DMS 273 (cell line): ENCODE results near the gene TMEM221.

Experiments
- DNase-seq: peaks from one replicate; lab custom pipeline; 2025; ENCODE audit not compliant: unreplicated experiment; lab: John Stamatoyannopoulos, UW

Gene TMEM221

GRCh38 chr19:17447704-17448130 lies 751 bp downstream of the TMEM221 start:
- no peak for DNase-seq

GRCh38 chr19:17445526-17446165 lies 2.8 kb downstream of the TMEM221 start:
- DNase-seq: no peak

DNA sequence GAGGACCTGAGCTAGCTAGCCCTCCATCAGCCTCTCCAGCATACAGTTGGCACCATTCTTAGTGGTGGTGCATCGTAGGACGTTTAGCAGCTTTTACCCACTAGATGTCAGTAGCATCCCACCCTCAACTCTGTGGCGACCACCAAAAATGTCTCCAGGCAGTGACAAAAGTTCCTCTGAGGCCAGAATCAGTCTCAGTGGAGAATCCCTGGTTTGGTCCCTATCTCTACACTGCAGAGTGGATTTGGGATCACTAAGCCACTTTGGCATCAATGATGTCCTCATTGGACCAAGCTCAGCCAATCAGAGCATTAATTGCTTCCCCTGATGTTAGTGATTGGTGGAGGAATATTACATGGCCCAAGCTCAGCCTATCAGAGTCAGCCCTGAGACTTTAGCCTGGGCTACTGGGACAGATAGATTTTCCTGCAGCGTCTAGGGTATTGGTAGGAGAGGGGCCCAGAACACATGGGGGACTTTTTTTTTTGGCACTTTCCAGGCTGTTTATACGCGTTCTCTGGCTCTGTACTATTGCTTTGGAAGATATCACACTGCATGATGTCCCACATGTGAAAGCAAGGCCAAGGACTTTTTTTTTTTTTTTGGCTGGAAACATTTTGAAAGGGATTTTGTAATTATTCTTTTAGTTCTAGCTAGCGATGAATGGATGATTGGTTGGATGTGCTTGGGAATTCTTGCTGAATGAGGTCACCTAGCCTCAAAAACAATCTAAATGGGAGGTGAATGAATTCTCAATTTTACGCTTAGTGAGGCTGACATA lies 7.0 kb downstream of the TMEM221 start:
- peak; percentile 77 for DNase-seq

- DNase-seq: no peak
Measured at GRCh38 chr19:17436874-17437267, 11.6 kb downstream of the TMEM221 start.

DNA sequence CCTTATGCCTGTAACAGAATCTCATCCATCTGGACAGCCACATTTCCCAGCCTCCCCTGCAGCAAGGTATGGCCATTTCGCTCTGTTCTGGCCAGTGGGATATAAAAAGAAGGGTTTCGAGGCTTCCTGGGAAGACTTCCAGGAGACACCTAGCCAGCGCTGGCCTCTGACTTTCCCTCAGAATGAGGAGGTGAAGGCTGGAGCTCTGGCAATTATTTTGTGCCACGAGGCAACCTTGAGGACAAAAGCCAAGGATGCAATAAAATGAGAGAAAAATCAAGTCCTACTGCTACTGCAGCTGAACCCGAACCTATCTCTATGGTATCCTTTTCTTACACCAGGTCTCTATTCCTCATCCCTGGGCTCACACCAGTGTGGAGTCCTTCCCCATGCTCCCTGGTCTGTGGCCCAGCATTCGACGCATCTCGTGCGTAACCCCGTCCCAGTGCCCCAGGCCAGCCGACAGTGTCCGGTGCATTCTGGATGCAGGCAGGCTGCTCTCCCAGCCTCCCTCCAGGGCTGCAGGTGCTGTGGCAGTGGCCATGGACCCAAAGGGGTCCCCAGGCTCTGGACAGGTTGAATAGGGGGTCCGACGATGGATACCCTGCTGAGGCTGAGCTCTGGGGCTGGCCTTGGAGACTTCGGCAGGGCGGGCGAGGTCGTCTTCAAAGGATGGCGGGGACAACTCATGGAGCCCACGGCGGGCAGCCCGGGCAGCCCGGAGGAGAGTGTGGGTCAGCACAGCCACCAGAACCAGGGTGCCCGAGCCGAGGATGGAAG lies 12.2 kb downstream of the TMEM221 start:
- no peak for DNase-seq

- DNase-seq: no peak
Measured at GRCh38 chr19:17435218-17435617, 13.2 kb downstream of the TMEM221 start.

GRCh38 chr19:17431417-17431816 lies 17.1 kb downstream of the TMEM221 start:
- DNase-seq: no peak

DNA sequence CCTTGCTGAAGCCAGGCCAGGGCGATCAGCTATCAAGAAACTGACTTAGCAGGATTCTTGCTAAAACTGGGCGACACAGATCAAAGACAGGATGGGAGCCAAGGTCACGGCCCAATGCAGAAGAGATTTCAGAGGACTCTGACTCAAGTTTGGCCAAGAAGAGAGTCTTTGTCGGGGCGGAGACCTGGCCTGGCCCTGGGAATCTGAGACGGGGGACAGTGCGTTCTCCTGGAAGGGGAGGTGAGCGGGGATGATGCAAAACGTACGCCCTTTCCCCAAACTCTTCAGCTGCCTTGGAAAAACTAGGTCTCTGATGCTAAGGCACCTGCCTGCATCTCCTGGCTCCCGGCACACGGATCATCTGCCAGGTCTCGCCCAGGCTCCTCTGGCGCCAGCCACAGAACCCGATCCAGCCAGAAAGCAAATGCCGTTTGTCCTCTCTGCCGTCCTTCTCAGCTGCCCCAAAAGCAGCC lies 18.8 kb downstream of the TMEM221 start:
- no peak for DNase-seq

- DNase-seq: peak; percentile 82
Measured at GRCh38 chr19:17424743-17425365, 23.6 kb downstream of the TMEM221 start.

- DNase-seq: no peak
Measured at GRCh38 chr19:17423429-17424208, 24.8 kb downstream of the TMEM221 start.

- no peak for DNase-seq
Measured at GRCh38 chr19:17421942-17422341, 26.5 kb downstream of the TMEM221 start.

GRCh38 chr19:17420475-17420924 lies 28.0 kb downstream of the TMEM221 start:
- peak; percentile 65 for DNase-seq

DNA sequence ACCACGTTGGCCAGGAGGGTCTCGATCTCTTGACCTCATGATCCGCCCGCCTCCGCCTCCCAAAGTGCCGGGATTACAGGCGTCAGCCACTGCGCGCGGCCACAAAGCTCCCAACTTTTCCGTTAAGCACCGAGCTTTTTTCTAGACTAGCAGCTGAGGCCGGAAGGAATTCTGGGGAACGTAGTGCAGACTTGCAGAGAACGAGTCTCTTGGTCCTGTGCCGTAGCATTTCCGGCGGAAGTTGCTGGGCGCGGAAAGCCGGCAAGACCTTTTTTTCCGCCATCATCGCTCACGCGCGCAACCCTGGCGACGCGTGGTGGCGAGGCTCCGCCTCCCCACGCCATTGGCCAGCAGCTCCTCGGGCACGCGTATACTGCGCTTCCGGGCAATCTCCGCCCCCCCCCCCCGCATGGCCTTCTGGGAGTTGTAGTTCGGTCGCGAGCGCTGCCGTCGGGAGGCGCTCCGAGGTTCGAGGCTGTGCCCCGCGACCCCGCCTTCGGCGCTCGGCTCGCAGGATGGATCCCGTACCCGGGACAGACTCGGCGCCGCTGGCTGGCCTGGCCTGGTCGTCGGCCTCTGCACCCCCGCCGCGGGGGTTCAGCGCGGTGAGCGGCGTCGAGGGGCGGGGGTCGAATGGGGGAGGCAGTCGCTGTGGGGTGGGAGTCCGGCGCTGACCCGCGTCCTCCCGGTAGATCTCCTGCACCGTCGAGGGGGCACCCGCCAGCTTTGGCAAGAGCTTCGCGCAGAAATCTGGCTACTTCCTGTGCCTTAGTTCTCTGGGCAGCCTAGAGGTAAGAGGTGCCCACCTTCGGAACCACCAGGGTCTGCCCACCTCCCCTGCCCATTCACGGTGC lies 28.6 kb downstream of the TMEM221 start, which contains the start of gene MVB12A:
Gene MVB12A, plus strand, starts transcription at position 427 of the 854 bp plus-strand sequence. Its CDS starts 89 bp downstream, at position 516.
- peak; percentile 99 for DNase-seq

DNA sequence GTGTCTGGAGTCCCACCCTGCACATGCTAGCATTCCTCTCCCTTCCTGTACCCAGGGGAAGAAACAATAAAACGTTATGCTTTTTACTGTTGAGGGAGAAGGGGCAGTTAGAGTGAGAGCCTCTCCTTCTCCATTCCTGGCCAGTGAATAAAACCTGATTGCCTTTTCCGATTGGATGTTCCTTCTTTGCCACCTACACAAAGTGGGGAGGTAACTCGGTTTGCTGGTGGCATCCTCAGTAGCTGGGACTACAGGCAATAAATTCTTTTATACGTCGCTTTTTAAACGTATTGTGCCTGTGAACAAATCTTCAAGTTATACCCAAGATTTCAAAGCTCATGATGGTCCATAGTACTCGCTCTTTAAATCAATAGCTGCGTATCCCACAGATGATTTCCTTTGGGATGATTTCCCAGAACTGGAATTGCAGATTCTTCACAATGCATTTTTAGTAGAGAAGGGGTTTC lies 29.3 kb downstream of the TMEM221 start:
- DNase-seq: peak; percentile 61

DNA sequence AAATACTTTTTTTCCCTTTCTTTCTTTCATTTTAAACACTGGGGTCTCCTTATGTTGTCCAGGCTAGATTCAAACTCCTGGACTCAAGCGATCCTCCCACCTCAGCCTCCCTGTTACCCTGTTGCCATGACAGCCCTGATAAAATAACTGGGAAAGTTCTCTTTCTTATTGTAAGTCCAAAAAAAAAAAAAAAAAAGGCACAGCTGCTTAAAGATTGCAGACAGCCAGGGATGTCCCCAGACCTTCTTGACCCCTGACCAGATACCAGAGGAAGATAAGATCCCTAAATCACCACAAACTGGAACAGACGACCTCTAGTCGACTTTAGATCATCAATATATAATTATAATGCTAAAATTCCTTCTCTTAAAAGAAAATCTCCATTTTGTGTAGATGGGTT lies 29.8 kb downstream of the TMEM221 start:
- DNase-seq: no peak

DNA sequence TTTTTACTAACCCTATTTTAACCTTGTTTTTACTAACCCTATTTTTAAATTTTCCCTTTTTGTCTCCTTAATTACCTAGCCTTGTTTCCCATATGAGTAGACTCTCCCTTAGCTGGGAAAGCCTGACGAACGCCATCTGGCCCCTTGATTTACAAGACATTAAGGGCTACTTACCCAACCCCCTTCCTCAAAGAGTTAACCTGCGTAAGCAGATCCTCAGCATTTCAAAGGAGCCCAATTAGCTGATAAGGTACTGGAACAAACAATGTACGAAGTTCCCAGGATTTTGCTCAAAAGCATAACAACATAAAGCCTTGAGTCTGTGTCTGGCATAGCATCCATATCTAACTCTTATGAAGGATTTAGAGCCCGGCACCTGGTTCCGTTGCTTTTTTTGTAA lies 33.3 kb downstream of the TMEM221 start:
- peak; percentile 77 for DNase-seq

DNA sequence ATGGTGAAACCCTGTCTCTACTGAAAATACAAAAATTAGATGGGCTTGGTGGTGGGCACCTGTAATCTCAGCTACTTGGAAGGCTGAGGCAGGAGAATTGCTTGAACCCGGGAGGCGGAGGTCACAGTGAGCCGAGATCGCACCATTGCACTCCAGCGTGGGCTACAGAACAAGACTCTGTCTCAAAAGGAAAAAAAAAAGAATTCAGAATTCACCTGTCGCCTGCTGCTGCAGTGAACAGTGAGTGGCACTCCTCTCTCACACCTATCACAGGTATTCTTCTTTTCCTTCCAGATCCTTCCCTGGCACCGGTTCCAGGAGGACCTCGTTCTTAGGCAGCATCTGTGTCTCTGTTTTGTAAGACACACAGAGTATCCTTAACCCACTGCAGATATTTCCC lies 34.4 kb downstream of the TMEM221 start:
- no peak for DNase-seq

DNA sequence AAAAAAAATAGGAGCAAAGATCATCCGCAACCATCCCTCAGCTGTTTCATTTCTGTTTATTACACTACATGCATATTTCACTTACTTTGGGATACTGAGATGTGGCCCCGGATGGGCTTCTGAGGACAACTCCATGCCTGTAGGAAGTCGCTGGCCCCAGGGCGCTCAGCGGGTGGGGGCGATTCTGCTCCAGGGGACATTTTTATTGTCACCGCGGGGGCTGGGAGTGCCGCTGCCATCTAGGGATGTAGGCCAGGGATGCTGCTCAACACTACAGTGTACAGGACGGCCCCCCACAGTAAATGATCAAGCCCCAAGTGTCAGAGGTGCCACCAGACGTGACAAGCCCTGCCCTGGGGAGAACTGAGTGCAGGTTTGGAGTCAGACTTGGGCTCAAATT lies 36.7 kb downstream of the TMEM221 start:
- DNase-seq: no peak

GRCh38 chr19:17409990-17410389 lies 38.5 kb downstream of the TMEM221 start:
- no peak for DNase-seq
